ENCODE results near the gene CFAP74.
"Not testable (repeated sequence)": the region's sequence is repeated elsewhere in the genome, so short reads cannot be mapped to it uniquely, and the experiment has no call there.

The CFAP74 gene

DNA sequence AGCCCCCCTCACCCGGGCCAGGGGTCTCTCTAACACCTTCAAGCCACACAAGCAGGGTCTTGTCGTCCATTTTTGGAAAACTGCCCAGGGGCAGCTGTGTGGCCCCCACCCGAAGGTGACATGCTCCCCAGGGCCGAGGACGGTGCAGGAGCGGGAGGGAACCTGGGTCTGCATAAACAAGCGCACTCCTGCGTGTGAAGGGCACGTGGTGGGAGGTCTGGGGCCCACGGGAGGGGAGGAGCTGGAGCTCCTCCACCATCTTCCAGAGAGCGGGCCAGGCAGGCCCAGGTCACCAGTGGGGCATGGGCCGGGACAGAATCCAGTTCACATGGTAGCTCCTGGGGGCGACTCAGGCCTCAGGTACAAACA, 16.5 kb downstream of the CFAP74 start:
- Mint-ChIP-seq H3K4me3 (no peak overlapping the region), H3K27me3 (peaks cover 18% of the 10 kb centered on the region), H3K36me3 (ENCODE audit: low read depth) (no peaks in the 10 kb centered on the region), H3K27ac (no peak overlapping the region), H3K9me3 (no peaks in the 10 kb centered on the region), H3K4me1 (ENCODE audit: low read depth) (no peaks in the 10 kb centered on the region)

DNA sequence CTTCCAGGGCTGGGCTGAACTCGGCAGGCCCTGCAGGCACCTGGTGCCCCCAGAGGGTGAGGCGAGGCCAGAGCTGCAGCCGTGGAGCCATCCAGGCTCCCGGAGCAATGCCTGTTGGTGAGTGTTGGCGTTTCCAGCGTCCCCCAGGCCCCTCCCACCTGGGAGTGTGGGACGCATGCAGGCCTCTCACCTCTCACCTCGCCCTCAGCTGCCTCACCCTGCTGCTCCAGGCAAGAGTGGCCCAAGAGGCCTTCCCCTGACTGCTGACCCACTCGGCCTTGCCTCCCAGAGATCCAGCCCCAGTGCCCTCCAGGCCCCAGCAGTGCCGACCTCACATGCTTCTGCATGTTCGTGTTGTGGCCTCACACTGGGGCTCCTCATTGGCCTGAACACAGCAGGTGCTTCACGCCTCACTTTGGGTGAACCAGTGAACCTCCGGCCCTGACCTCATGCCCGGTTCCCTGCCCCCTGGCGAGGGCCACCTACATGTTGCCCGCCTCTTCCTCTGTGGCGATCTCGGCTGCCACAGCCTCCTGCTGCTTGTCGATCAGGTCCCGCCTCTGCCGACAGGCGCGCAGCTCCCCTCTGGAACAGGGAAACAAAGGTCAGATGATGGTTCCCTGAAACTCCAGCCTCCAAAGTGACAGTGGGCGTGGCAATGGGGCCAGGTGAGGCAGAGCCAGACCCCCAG, 17.0 kb downstream of the CFAP74 start:
- Mint-ChIP-seq H3K27ac (no peak overlapping the region), H3K4me3 (no peak overlapping the region), H3K4me1 (ENCODE audit: low read depth) (no peaks in the 10 kb centered on the region), H3K27me3 (peaks cover 18% of the 10 kb centered on the region), H3K36me3 (ENCODE audit: low read depth) (no peaks in the 10 kb centered on the region), H3K9me3 (no peaks in the 10 kb centered on the region)

DNA sequence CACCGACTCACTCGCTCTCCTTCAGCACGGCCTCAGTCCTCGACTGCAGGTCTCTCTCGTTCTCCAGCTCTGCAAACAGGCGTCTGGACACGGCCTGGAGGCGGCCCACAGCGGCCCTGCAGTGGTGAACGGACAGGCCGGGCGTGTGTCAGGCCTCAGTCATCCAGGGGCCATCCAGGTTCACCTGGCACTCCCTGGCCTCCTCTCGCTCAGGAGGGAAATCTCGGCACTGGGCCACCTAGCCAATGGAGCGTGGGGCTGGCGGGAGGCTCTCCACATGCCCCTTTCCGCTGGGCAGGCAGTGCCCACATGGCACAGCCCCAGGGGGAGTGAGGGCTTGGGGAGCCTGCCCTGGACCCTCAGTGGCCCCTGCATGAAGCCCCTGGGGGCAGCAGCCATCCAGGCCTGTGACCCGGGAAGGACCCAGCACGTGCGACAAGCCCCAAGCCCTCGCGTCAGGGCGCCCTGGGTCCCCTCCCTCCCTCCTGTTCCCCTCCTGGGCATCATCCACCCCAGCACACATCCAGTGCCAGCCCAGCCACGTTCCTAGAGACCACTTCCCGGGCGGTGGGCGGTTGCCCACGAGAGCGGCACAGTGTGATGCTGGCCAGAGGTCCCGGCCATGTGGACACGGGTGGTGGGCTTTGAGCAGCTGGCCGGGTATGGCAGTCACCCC, 18.1 kb downstream of the CFAP74 start:
- Mint-ChIP-seq H3K4me3 (no peak overlapping the region), H3K36me3 (ENCODE audit: low read depth) (no peaks in the 10 kb centered on the region), H3K9me3 (no peaks in the 10 kb centered on the region), H3K27me3 (peaks cover 13% of the 10 kb centered on the region), H3K4me1 (ENCODE audit: low read depth) (no peaks in the 10 kb centered on the region), H3K27ac (no peak overlapping the region)

DNA sequence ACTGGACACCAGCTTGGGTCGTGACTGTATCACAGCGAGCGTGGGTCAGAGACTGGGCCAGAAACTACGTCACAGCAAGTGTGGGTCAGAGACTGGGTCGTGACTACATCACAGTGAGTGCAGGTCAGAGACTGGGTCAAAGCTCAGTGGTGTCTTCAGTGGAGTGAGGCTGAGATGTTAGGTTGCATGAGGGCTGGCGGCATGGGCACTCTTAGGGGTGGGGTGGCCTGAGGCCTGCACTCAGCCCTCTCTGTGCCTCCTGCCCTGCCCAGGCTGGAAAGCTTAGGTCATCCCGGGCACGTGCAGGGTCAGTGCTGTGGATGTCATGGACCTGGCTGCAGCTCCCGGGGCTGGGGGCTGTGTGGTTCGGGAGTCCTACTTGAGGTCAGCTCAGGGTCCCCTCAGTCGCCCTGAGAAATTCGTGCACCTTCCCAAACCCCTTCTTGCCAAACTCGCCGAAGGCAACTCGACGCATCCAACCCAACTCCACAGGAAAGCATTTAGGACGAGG, 19.0 kb downstream of the CFAP74 start:
- H3K4me3 Mint-ChIP-seq: no peak overlapping the region
- no peaks in the 10 kb centered on the region for H3K4me1 Mint-ChIP-seq (ENCODE audit: low read depth)
- H3K27ac Mint-ChIP-seq: no peak overlapping the region
- H3K9me3 Mint-ChIP-seq: no peaks in the 10 kb centered on the region
- peaks cover 4% of the 10 kb centered on the region for H3K27me3 Mint-ChIP-seq
- H3K36me3 Mint-ChIP-seq (ENCODE audit: low read depth): no peaks in the 10 kb centered on the region

DNA sequence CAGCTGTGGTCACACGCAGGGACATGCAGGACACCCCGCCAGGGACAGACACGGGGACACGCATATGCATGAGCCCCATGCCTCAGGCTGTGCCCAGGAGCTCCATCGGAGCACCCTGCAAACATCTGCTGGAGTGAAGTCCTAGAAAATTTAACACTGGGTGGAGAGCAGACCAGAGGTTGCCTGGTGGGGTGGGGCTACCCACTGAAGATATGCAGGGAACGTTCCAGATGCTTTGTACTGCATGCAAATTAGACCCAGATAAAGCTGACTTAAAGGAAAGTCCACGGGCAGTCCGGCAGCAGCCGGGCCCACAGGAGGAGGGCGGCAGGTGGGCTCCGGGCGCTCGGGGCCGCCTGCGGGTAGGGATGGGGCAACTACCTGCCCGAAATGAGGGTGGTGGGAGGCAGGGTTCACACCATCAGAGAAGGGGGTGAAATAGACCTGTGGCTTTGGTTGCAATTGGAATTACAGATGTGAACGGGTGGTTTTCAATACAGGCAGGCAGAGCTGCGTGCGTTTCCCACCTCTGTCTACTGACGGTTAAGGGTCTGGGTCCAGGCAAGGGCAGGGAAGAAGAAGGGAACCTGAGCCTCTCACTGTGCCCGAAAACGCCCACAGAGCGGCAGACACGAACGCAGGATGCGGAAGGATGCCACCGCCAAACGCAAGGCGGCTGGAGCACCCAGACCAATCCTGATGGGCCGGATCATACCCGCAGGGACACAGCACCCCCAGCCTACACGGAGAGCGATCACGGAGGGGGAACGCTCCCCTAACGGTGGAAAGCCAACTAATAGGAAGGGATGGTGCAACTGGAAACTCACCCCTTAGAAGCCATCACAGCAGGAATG, 21.0 kb downstream of the CFAP74 start:
- no peak overlapping the region for H3K27ac Mint-ChIP-seq
- no peaks in the 10 kb centered on the region for H3K4me1 Mint-ChIP-seq (ENCODE audit: low read depth)
- no peak overlapping the region for H3K4me3 Mint-ChIP-seq
- no peaks in the 10 kb centered on the region for H3K27me3 Mint-ChIP-seq
- no peaks in the 10 kb centered on the region for H3K36me3 Mint-ChIP-seq (ENCODE audit: low read depth)
- no peaks in the 10 kb centered on the region for H3K9me3 Mint-ChIP-seq

DNA sequence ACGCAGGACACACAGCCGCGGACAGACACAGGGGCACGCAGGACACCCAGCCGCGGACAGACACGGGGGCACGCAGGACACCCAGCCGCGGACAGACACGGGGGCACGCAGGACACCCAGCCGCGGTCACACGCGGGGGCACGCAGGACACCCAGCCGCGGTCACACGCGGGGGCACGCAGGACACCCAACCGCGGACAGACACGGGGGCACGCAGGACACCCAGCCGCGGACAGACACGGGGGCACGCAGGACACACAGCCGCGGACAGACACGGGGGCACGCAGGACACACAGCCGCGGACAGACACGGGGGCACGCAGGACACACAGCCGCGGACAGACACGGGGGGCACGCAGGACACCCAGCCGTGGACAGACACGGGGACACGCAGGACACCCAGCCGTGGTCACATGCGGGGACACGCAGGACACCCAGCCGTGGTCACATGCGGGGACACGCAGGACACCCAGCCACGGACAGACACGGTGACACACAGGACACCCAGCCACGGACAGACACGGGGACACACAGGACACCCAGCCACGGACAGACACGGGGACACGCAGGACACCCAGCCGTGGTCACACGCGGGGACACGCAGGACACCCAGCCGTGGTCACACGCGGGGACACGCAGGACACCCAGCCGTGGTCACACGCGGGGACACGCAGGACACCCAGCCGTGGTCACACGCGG, 21.8 kb downstream of the CFAP74 start:
- H3K4me3 Mint-ChIP-seq; H3K27ac Mint-ChIP-seq; H3K27me3 Mint-ChIP-seq; H3K36me3 Mint-ChIP-seq (ENCODE audit: low read depth); H3K4me1 Mint-ChIP-seq (ENCODE audit: low read depth); H3K9me3 Mint-ChIP-seq: not testable (repeated sequence)

DNA sequence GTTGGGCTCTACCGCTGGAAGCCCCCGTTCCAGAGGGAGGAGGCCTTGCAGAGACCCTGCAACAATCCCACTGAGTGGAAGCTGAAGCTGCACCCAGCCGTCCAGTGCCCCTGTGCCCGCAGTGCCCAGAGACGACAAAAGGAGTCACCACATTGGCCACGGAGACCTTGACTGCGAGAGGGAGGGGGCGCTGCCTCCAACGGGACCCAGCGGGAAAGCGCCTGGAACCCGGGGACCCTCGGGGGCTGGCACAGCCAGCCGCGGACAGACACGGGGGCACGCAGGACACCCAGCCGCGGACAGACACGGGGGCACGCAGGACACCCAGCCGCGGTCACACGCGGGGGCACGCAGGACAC, 22.5 kb downstream of the CFAP74 start:
- H3K9me3 Mint-ChIP-seq: no peaks in the 10 kb centered on the region
- no peaks in the 10 kb centered on the region for H3K36me3 Mint-ChIP-seq (ENCODE audit: low read depth)
- no peak overlapping the region for H3K4me3 Mint-ChIP-seq
- no peaks in the 10 kb centered on the region for H3K4me1 Mint-ChIP-seq (ENCODE audit: low read depth)
- H3K27me3 Mint-ChIP-seq: no peaks in the 10 kb centered on the region
- no peak overlapping the region for H3K27ac Mint-ChIP-seq

DNA sequence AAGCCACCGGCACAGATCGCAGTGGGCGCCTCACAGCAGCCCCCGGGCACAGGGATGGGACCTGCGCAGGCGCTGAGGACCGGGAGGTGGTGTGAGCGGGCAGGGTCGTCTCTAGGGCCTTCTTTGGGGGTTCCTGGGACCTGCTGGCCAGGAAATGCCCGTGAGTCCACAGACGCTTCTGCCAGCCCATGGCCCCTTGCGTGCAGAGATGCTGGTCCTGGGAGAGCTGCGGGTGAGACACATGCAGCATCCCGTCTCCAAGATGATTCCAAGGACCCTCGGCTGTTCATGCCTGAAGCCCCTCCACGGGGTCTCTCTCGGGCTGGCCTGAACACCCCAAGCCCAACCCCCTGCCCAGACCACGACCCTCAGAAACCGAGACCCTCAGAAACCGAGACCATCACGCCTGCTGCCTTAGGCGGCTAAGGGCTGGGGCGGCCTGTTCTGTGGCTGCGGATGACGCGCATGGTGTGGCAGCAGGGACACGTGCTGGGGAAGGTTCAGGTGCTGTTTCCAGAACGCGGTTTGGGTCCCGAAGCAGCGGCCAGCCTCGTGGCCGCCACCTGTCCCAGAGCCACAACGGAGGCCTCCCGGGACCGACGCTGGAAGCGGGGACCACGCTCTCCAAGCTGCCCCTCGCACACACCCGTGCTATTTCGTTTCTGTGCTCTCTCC, 23.0 kb downstream of the CFAP74 start:
- H3K36me3 Mint-ChIP-seq (ENCODE audit: low read depth): no peaks in the 10 kb centered on the region
- no peak overlapping the region for H3K4me3 Mint-ChIP-seq
- no peaks in the 10 kb centered on the region for H3K4me1 Mint-ChIP-seq (ENCODE audit: low read depth)
- no peaks in the 10 kb centered on the region for H3K27me3 Mint-ChIP-seq
- no peak overlapping the region for H3K27ac Mint-ChIP-seq
- H3K9me3 Mint-ChIP-seq: no peaks in the 10 kb centered on the region

DNA sequence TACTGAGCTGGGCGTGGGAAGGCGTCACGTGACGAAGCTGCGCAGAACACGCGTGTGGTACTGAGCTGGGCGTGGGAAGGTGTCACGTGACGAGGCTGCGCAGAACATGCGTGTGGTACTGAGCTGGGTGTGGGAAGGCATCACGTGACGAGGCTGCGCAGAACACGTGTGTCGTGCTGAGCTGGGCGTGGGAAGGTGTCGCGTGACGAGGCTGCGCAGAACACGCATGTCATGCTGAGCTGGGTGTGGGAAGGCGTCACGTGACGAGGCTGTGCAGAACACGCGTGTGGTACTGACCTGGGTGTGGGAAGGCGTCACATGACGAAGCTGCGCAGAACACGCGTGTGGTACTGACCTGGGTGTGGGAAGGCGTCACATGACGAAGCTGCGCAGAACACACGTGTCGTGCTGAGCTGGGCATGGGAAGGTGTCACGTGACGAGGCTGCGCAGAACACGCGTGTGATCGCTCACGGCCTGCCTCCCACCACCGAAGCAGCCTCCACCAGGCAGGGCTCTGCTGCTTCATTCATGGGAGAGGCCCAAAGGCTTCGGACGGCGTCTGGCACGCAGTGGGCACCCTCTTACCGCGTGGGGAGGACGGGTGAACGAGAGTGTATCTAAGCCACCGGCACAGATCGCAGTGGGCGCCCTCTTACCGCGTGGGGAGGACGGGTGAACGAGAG, 24.0 kb downstream of the CFAP74 start:
- no peak overlapping the region for H3K27ac Mint-ChIP-seq
- H3K4me1 Mint-ChIP-seq (ENCODE audit: low read depth): no peaks in the 10 kb centered on the region
- no peaks in the 10 kb centered on the region for H3K36me3 Mint-ChIP-seq (ENCODE audit: low read depth)
- H3K27me3 Mint-ChIP-seq: no peaks in the 10 kb centered on the region
- no peak overlapping the region for H3K4me3 Mint-ChIP-seq
- no peaks in the 10 kb centered on the region for H3K9me3 Mint-ChIP-seq

DNA sequence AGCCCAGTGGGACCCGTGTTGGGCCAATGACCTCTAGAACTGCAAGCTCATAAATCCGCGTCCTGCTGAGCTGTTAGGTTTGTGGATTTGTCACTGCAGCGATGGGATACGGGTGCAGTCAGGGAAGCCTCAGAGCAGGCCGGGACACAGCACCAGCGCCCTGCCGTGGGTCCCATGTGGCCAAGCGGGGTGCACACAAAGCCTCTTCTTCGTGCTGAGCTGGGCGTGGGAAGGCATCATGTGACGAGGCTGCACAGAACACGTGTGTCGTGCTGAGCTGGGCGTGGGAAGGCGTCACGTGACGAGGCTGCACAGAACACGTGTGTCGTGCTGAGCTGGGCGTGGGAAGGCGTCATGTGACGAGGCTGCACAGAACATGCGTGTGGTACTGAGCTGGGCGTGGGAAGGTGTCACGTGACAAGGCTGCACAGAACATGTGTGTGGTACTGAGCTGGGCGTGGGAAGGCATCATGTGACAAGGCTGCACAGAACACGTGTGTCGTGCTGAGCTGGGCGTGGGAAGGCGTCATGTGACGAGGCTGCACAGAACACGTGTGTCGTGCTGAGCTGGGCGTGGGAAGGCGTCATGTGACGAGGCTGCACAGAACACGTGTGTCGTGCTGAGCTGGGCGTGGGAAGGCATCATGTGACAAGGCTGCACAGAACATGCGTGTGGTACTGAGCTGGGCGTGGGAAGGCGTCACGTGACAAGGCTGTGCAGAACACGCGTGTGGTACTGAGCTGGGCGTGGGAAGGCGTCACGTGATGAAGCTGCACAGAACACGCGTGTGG, 24.7 kb downstream of the CFAP74 start:
- H3K36me3 Mint-ChIP-seq (ENCODE audit: low read depth); H3K27me3 Mint-ChIP-seq; H3K9me3 Mint-ChIP-seq; H3K27ac Mint-ChIP-seq; H3K4me3 Mint-ChIP-seq; H3K4me1 Mint-ChIP-seq (ENCODE audit: low read depth): not testable (repeated sequence)

DNA sequence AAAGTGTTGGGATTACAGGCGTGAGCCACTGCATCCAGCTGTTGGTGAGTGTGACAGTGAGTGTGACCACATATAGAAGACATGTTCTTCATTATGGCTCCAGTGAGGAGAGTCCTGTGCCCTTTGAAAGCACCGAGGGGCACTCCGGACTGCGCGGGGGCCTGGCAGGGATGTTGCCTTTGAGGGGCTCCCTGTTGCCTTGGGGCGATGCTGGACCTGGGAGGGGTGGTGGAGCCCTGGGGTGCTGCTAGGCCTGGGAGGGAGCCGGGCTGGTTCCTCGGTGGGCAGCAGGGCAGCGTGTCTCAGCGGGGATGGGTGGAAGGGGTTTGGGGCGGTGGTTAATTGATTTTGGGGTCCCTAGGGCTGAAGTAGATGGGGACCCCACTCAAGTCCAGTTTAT, 25.5 kb downstream of the CFAP74 start:
- Mint-ChIP-seq H3K9me3 (no peaks in the 10 kb centered on the region), H3K27ac (no peak overlapping the region), H3K27me3 (no peaks in the 10 kb centered on the region), H3K36me3 (ENCODE audit: low read depth) (no peaks in the 10 kb centered on the region), H3K4me1 (ENCODE audit: low read depth) (no peaks in the 10 kb centered on the region), H3K4me3 (no peak overlapping the region)

DNA sequence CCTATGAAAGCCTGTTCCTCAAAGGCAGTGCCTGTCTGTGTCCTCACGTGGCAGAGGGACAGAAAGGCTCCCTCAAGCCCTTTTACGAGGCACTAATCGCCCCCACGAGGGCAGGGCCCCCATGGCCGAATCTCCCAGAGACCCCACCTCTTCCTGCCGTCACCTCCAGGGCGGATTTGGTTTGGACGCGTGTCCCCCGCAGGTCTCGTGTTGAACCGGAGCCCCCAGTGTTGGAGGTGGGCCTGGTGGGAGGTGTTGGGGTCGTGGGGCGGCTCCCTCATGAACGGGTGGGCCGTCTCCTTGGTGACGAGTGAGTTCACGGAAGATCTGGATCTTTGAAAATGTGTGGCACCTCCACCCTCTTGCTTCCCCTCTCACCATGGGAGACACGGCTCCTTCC, 27.6 kb downstream of the CFAP74 start:
- H3K27me3 Mint-ChIP-seq: no peaks in the 10 kb centered on the region
- peaks cover 3% of the 10 kb centered on the region for H3K9me3 Mint-ChIP-seq
- H3K4me1 Mint-ChIP-seq (ENCODE audit: low read depth): no peaks in the 10 kb centered on the region
- H3K36me3 Mint-ChIP-seq (ENCODE audit: low read depth): no peaks in the 10 kb centered on the region
- no peak overlapping the region for H3K4me3 Mint-ChIP-seq
- no peak overlapping the region for H3K27ac Mint-ChIP-seq

DNA sequence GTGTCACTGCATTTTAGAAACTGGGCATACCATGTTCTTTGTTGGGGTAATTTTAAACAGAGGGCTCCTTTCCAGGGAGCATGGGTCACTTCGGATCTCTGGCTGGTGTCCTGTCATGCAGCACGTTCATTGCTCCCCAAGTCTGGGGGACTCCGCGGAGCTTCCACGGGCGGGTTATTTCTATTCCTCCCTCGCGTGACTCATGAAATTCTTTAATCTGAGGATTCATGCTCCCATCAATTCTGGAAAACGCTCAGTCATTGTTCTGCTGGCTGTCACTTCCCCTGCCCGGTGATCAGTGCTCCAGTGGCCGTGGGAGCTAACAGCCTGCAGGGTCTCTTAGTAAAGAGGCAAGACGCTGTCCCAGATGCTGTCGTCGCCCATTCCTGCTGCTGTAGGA, 28.1 kb downstream of the CFAP74 start:
- H3K27me3 Mint-ChIP-seq: no peaks in the 10 kb centered on the region
- no peaks in the 10 kb centered on the region for H3K4me1 Mint-ChIP-seq (ENCODE audit: low read depth)
- no peaks in the 10 kb centered on the region for H3K36me3 Mint-ChIP-seq (ENCODE audit: low read depth)
- H3K27ac Mint-ChIP-seq: no peak overlapping the region
- H3K4me3 Mint-ChIP-seq: no peak overlapping the region
- peaks cover 3% of the 10 kb centered on the region for H3K9me3 Mint-ChIP-seq

Measured in stimulated activated naive CD8-positive, alpha-beta T cell treated with anti-CD3 and anti-CD28 coated beads, Interleukin-15, Interleukin-2, amounts not matched to agents 100 ng/mL and 50 ng/mL, for 24 hours (primary cell).